ENCODE results near the gene MAST3.

- TF ChIP-seq CTCF (IDR thresholded peaks at IDR 0.05) (no peak), POLR2AphosphoS5 (IDR thresholded peaks at IDR 0.05) (no peak), POLR2A (IDR thresholded peaks at IDR 0.05) (no peak)
These were observed 69.4 kb downstream of the MAST3 start for GRCh38 chr19:18167011-18167410.

Data from prostate gland (tissue), 2 donors.